Activated CD8-positive, alpha-beta T cell treated with anti-CD3 and anti-CD28 coated beads for 36 hours (primary cell): Measurements from ENCODE around the gene GPATCH8. TPM values are rescaled to one million over a fixed set of nuclear protein-coding genes. Genes with fewer than 3 reads are reported as not detected.

ENCODE experiments used
- ATAC-seq: fragments of 200-7000 bp; cut with Tn5 transposase; one replicate; pipeline ENCODE4 v1.10.0; 2021; ENCODE audit warnings: mild to moderate bottlenecking, moderate library complexity
- CTCF ChIA-PET: fragments of 350-600 bp; sonication (Branson Sonifier 250); formaldehyde crosslinking; loops from one replicate; lab custom pipeline; 2021; ENCODE audit warnings: antibody characterized with exemption; lab: Charles Lee
- POLR2A ChIA-PET: fragments of 350-600 bp; sonication (Branson Sonifier 250); formaldehyde crosslinking; loops from one replicate; lab custom pipeline; 2021; ENCODE audit warnings: antibody characterized with exemption; lab: Charles Lee
- DNase-seq: peaks from one replicate; pipeline ENCODE4 v3.0.0-alpha.2; 2020
- H3K27ac Mint-ChIP-seq: one replicate; pipeline ENCODE4 v1.8.0; 2021; ENCODE audit warnings: mild to moderate bottlenecking, mixed read lengths
- H3K27me3 Mint-ChIP-seq: one replicate; pipeline ENCODE4 v1.8.0; 2021; ENCODE audit warnings: mixed read lengths
- H3K36me3 Mint-ChIP-seq: one replicate; pipeline ENCODE4 v1.8.0; 2021; ENCODE audit warnings: low read depth, mixed read lengths
- H3K4me1 Mint-ChIP-seq: one replicate; pipeline ENCODE4 v1.8.0; 2021; ENCODE audit warnings: low read depth, mixed read lengths
- H3K4me3 Mint-ChIP-seq: one replicate; pipeline ENCODE4 v1.8.0; 2021; ENCODE audit warnings: mild to moderate bottlenecking, moderate library complexity, mixed read lengths
- H3K9me3 Mint-ChIP-seq: one replicate; pipeline ENCODE4 v1.8.0; 2021; ENCODE audit warnings: mixed read lengths
- intact Hi-C: fragments of 100-400 bp; cut with micrococcal nuclease; formaldehyde crosslinking; loops from one replicate; pipeline ENCODE4 v1.10.0; 2022
- total RNA-seq, 2 experiments: library from RNA; stranded (reverse); gene quantifications; one replicate each; pipeline ENCODE4 v1.2.3, GENCODE V29; 2021
- TF ChIP-seq, protein P1 (sequence below): fragments of 200-600 bp; IDR thresholded peaks from one replicate; pipeline ENCODE4 v1.8.0; 2022; ENCODE audit warnings: antibody characterized with exemption, mild to moderate bottlenecking

Gene GPATCH8
- total RNA-seq, 2 experiments from 2014 or later: 34.0 to 36.8 TPM

DNA sequence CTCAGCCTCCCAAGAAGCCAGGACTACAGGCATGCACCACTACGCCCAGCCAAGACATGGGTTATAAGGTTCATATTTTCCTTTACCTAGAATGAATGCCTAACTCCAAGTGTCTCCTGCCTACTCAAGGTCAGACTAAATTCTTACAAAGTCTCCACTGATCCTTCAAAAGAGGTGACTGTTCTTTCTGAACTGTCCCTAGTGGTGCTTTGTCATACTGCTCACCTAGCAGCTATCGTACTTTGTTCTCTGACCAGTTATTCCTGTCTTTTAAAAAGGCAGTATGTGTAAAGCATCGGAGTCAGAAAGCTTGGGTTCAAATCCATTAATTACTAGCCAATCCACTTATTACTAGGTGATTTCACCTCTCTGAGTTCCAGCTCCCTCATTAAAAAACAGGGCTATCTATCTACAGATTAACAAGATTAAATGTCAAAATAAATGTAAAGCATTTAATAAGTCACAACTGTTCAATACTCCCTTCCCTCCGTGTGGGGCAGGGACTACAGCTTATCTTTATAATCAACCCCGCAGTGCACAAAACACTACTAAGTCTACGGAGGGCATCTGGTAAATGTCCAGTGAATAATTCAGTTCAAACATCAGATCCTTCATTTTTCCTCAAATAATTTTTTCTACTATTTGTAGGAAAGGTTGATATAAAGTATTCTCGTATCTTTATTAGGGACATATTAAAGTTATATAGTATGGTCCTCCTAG is 93.7 kb downstream of the GPATCH8 start:
- Mint-ChIP-seq H3K4me3 (no peak overlapping the region), H3K4me1 (no peaks in the 10 kb centered on the region), H3K9me3 (no peaks in the 10 kb centered on the region), H3K27me3 (no peaks in the 10 kb centered on the region), H3K36me3 (peaks cover 7% of the 10 kb centered on the region), H3K27ac (no peak overlapping the region)
- ChIA-PET POLR2A (interaction anchor here (0.8 kb wide), 1 partner anchor 17 kb away, joined by 3 read pairs; no protein-coding TSS in a partner anchor), CTCF (interaction anchor here (0.7 to 1.1 kb wide), 3 partner anchors 11 to 246 kb away, joined by 3 to 4 read pairs (median 4); partner anchors contain the start of gene MEIOC)
- TF ChIP-seq, protein P1, sequence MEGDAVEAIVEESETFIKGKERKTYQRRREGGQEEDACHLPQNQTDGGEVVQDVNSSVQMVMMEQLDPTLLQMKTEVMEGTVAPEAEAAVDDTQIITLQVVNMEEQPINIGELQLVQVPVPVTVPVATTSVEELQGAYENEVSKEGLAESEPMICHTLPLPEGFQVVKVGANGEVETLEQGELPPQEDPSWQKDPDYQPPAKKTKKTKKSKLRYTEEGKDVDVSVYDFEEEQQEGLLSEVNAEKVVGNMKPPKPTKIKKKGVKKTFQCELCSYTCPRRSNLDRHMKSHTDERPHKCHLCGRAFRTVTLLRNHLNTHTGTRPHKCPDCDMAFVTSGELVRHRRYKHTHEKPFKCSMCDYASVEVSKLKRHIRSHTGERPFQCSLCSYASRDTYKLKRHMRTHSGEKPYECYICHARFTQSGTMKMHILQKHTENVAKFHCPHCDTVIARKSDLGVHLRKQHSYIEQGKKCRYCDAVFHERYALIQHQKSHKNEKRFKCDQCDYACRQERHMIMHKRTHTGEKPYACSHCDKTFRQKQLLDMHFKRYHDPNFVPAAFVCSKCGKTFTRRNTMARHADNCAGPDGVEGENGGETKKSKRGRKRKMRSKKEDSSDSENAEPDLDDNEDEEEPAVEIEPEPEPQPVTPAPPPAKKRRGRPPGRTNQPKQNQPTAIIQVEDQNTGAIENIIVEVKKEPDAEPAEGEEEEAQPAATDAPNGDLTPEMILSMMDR: peak; percentile 29
- no peak for DNase-seq
- ATAC-seq: no peak
- intact Hi-C loops: no loop called here

DNA sequence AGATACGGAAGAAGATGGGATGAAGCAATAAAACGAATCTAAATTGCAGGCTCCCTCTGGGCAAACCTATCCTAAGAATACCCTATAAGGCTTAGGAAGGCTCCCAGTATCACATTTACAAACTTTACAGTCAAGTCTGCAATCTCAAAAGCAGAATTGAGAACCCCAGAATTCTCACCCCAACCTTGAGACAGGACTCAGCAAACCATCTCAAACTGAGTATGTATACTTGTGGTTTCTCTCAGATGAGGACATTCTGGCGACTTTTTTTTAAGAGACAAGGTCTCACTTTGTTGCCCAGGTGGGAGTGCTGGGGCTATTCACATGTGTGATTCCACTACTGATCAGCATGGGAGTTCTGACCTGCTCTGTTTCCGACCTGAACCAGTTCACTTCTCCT is 94.4 kb downstream of the GPATCH8 start:
- ChIA-PET CTCF (interaction anchor here (1.1 kb wide), 1 partner anchor 247 kb away, joined by 3 read pairs; the partner anchor contains the start of gene MEIOC), POLR2A (no interaction called here)
- ATAC-seq: no peak
- intact Hi-C loops: no loop called here
- TF ChIP-seq, protein P1: no peak
- Mint-ChIP-seq H3K27me3 (no peaks in the 10 kb centered on the region), H3K36me3 (peaks cover 7% of the 10 kb centered on the region), H3K4me3 (no peak overlapping the region), H3K27ac (no peak overlapping the region), H3K4me1 (no peaks in the 10 kb centered on the region), H3K9me3 (no peaks in the 10 kb centered on the region)
- DNase-seq: no peak

DNA sequence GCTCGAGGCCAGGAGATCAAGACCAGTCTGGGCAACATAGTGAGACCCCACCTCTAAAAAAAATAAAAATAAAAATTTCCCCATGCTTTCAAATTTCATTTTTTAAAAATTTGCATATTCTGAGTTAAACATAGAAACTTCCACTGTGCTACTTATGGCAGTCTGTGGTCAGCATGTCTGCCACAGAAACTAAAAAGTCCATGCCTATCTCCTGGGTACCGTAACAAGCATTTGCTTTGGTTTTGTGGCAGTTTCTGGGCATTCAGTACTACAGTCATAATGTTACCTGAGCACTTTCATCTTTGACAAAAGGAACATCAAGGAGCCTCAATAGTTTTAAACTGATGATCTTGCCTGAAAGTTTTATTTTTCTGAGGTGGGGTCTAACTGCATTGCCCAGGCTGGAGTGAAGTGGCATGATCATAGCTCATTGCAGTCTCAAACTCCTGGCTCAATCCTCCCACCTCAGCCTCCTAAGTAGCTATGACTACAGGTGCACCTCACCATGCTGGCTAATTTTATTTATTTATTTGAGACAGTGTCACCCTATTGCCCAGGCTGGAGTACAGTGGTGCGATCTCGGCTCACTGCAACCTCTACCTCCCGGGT is 100.5 kb downstream of the GPATCH8 start:
- H3K4me3 Mint-ChIP-seq: no peak overlapping the region
- TF ChIP-seq, protein P1: no peak
- ChIA-PET POLR2A (no interaction called here), CTCF (interaction anchor here (1.2 to 1.5 kb wide), 2 partner anchors 119 to 121 kb away, joined by 3 to 4 read pairs; no protein-coding TSS in a partner anchor)
- H3K4me1 Mint-ChIP-seq: peaks cover 4% of the 10 kb centered on the region
- DNase-seq (no peak), ATAC-seq (no peak)
- intact Hi-C loops: no loop called here
- H3K27ac Mint-ChIP-seq: no peak overlapping the region
- no peaks in the 10 kb centered on the region for H3K27me3 Mint-ChIP-seq
- H3K36me3 Mint-ChIP-seq: peaks cover 29% of the 10 kb centered on the region
- no peaks in the 10 kb centered on the region for H3K9me3 Mint-ChIP-seq

DNA sequence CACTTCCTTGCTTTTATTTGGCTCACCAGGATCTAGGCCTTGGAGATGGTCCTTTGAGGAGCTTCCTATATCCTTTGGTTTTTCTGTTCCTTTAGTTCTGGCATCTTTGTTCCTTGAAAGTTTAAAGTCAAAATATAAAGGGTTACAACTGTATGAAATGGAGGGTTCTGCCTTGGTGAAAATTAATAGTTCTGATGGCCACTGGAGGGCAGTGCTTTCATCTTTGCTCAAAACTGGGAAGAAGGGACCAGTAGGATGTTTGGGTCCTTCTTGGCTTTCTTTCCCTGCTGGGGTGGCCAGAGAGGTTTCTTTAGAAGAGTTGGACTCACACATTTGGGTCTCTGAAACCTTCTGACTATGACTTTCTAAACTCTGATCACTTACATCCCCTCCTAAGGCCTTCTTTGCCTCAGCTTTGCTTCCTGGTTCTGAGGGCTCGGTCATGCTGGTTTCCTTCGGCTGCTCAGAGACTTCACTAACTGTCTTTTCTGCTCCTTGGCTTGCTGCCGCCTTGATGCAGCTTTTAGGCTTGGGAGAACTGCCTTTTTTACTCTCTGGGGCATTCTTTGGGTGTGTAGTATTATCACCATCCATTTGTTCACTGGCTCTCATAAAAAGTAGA is 102.9 kb downstream of the GPATCH8 start:
- TF ChIP-seq, protein P1: peak; percentile 33
- CTCF ChIA-PET: interaction anchor here (0.6 to 2.7 kb wide), 8 partner anchors 16 to 123 kb away, joined by 3 to 7 read pairs (median 4); no protein-coding TSS in a partner anchor
- H3K27ac Mint-ChIP-seq: no peak overlapping the region
- H3K27me3 Mint-ChIP-seq: no peaks in the 10 kb centered on the region
- POLR2A ChIA-PET: no interaction called here
- no peak overlapping the region for H3K4me3 Mint-ChIP-seq
- peaks cover 30% of the 10 kb centered on the region for H3K36me3 Mint-ChIP-seq
- no peak for DNase-seq
- ATAC-seq: no peak
- intact Hi-C loops: no loop called here
- H3K9me3 Mint-ChIP-seq: no peaks in the 10 kb centered on the region
- H3K4me1 Mint-ChIP-seq: peaks cover 4% of the 10 kb centered on the region
